ENCODE data around the gene RBM20.

DNA sequence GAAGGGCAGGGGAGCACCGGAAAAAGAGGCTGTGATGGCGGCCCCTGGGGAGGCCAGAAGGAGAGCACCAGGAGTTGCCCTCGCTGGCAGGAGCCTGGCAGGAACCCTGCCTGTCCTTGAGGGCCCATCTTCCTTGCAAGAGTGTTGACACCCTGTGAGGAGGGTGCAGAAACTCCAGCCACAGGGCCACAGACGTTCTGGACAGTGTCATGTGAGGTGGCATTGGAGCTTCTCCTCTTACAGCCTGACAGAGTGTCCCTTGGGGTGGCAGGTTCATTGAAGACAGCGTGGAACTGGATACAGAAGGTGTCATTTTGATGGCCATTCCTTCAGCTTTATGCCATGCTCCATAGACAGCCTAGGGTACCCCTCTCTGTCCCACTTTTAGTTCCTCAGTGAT is 54.2 kb downstream of the RBM20 start:
- TF ChIP-seq CREB1 (IDR thresholded peaks at IDR 0.05; ENCODE audit: low read depth), result no peak
- no peak for TF ChIP-seq CEBPB (IDR thresholded peaks at IDR 0.05; ENCODE audit: borderline replicate concordance in 1 of 2, low read depth in 2 of 2, low read length in 2 of 2)
- no peak for TF ChIP-seq FOXK2 (IDR thresholded peaks at IDR 0.05)
- TF ChIP-seq ASH2L (IDR thresholded peaks at IDR 0.05; ENCODE audit: borderline replicate concordance, low read depth), result no peak
- TF ChIP-seq TBL1XR1 (IDR thresholded peaks at IDR 0.05; ENCODE audit: low read depth, low read length), result no peak
- no peak for TF ChIP-seq STAT3 (IDR thresholded peaks at IDR 0.05; ENCODE audit: low read depth, low read length)
- TF ChIP-seq EGR1 (IDR thresholded peaks at IDR 0.05; ENCODE audit: borderline replicate concordance in 1 of 2, low read depth in 2 of 2, low read length in 2 of 2), result no peak
- no peak for TF ChIP-seq BHLHE40 (IDR thresholded peaks at IDR 0.05; ENCODE audit: borderline replicate concordance in 1 of 2, low read depth in 2 of 2, low read length in 1 of 2)
- no peak for TF ChIP-seq HDAC2 (IDR thresholded peaks at IDR 0.05)
- no peak for TF ChIP-seq CHD2 (IDR thresholded peaks at IDR 0.05; ENCODE audit: borderline replicate concordance, low read depth, low read length)
- TF ChIP-seq, protein P1, sequence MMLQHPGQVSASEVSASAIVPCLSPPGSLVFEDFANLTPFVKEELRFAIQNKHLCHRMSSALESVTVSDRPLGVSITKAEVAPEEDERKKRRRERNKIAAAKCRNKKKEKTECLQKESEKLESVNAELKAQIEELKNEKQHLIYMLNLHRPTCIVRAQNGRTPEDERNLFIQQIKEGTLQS (IDR thresholded peaks at IDR 0.05; ENCODE audit: borderline replicate concordance, extremely low read depth, low read depth, low read length), result no peak

All from GM12878 (cell line).